ENCODE results near the gene CNN1.

- TF ChIP-seq, protein P1, sequence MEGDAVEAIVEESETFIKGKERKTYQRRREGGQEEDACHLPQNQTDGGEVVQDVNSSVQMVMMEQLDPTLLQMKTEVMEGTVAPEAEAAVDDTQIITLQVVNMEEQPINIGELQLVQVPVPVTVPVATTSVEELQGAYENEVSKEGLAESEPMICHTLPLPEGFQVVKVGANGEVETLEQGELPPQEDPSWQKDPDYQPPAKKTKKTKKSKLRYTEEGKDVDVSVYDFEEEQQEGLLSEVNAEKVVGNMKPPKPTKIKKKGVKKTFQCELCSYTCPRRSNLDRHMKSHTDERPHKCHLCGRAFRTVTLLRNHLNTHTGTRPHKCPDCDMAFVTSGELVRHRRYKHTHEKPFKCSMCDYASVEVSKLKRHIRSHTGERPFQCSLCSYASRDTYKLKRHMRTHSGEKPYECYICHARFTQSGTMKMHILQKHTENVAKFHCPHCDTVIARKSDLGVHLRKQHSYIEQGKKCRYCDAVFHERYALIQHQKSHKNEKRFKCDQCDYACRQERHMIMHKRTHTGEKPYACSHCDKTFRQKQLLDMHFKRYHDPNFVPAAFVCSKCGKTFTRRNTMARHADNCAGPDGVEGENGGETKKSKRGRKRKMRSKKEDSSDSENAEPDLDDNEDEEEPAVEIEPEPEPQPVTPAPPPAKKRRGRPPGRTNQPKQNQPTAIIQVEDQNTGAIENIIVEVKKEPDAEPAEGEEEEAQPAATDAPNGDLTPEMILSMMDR (IDR thresholded peaks at IDR 0.05; ENCODE audit: low read length), result no peak
- TF ChIP-seq EZH2 (IDR thresholded peaks at IDR 0.05; ENCODE audit: borderline replicate concordance, low read length), result no peak
Observed at GRCh38 chr19:11586331-11586730, 47.7 kb downstream of the CNN1 start.

Measured in OCI-LY1 (cell line).